NCI-H128 (cell line): Measurements from ENCODE around the gene FARP1.

ENCODE experiments used
- DNase-seq: peaks from one replicate; lab custom pipeline; 2025; ENCODE audit not compliant: unreplicated experiment; lab: John Stamatoyannopoulos, UW

The FARP1 gene

DNA sequence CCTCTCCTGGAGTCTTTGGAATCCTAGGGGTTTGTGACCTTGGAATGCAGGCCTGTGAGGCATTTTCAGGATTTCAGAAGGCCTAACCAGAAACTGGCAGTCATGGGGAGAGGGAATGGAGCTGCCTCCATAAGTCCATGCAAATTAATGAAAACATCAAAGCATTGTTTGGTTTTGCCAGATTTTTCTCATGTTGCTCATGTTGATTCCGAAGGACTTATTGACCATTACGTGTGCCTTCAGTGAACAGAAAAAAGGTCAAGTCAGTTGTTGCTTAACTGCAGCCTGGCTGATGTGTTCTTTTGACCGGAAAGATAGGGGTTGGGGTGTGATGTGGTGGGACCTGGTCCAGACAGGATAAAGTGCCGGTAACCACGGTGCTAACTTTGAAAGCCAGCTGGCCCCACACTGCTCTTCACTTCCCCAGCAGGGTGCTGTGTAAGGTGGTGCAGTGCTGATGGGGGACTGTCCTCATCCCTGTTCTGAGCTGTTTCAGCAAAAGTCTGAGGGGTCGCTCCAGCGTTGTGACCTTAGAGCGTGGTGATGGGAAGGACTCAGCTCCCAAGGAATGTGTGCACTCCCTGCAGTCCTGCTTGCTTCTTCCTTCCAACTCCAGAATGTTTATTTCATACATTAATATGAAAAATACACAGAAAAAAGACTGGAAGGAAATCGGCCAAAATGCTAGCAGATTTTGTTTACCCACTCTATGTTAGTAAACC lies 30.7 kb downstream of the FARP1 start:
- DNase-seq = no peak

DNA sequence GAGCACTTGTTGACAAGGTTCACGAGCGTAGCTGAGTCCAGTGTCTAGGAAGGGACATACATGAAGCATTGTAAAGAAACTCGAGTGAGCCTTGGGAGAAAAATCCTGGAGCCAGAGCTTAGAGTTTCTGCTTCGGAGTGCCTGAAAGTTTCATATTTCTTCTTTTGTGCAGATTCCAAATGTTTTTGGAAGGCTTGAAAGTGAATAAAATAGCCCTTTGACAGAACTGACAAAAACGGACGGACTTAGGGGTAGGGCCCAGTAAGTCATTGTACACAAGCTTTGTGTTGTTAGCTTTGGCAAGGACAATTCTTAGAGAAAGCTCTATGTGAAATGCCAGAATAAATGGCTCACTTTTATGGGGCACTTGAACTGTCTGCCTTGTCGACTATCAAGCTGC lies 31.4 kb downstream of the FARP1 start:
- DNase-seq = no peak

DNA sequence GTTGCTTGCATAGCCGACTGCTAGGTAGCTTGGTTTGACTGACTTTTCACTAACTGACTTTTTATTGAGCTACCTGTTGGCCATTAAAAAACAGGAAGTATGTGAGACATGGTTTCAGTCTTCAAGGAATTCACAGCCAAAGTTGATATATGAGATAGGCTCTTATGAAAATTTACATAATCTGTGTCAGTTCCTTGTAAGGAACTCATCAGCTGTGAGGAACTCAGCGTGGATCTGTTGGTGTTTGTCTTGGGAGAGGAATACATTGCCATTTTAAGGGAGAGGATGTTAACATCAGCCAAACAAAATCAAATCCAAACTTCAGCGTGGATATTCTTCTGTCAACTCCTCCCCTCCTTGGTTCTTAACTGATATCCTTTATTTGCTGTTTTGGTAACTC lies 32.1 kb downstream of the FARP1 start:
- DNase-seq = no peak

- DNase-seq = no peak
Measured at GRCh38 chr13:98175823-98176222, 32.9 kb downstream of the FARP1 start.

GRCh38 chr13:98176777-98177608 lies 34.1 kb downstream of the FARP1 start, which contains the start of gene RNF113B:
TSS of gene RNF113B (minus strand) at chr13:98177269. CDS start at chr13:98177236, 33 bp downstream.
- no peak for DNase-seq

DNA sequence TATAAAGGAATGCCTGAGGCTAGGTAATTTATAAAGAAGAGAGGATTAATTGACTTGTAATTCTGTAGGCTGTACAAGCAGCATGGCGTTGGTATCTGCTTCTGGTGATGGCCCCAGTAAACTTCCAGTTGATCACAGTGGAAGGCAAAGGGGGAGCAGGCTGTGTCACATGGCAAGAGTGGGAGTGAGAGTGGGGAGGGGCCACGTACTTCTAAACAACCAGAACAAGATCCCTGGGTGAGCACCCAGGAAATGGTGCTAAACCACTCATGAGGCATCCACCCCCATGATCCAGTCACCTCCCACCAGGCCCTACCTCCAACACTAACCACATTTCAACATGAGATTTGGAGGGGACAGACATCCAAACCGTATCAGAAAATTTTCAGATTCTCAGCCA lies 37.2 kb downstream of the FARP1 start:
- no peak for DNase-seq

DNA sequence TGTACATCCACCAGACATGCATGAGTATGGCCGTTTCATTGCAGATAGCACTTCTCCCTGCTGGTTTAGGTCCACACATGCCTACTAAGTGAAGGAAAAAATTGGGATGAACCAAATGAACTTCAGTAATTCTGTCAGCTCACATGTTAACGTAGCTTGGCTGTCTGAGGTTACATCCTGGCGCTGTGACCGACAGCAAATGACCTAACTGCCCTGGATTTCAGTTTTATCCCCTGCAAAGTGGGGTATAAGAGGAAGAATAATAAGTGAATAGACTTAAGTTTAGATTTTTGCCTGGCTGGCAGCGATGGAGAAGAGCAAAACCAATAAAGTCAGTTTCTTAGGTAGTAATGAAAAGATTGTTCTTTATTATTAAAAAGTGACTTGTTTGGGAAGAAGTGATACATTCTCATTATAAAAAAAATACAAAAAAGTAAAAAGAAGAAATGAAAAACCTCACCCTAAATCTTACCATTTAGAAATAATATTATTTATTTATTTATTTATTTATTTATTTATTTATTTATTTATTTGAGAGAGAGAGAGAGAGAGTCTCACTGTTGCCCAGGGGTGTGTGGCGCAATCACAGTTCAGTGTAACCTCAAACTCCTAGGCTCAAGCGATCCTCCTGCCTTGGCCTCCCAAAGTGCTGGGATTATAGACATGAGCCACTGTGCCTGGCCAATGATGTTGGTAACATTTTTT lies 38.4 kb downstream of the FARP1 start:
- DNase-seq = no peak

GRCh38 chr13:98182153-98182552 lies 39.3 kb downstream of the FARP1 start:
- DNase-seq = no peak

- no peak for DNase-seq
Measured at GRCh38 chr13:98182589-98182988, 39.7 kb downstream of the FARP1 start.

DNA sequence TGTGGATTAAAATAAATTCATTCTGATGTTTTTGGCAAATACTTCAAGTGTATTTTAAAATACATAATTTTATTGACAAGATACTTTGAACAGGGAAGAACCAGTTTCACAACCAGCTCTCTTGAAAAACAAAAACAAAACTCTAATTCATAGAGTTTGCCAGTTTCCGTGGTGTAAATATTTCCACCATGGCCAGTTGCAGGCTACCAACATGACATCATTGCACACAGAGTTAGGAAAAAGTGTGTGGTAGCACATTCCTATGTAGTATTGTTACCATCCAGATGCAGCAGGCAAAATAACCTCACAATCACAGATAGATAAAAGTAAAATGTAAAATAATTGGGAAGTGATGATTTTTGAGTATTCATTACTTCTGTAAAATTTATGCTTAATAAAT lies 41.9 kb downstream of the FARP1 start:
- no peak for DNase-seq

- DNase-seq = no peak
Measured at GRCh38 chr13:98187155-98187964, 44.5 kb downstream of the FARP1 start.

DNA sequence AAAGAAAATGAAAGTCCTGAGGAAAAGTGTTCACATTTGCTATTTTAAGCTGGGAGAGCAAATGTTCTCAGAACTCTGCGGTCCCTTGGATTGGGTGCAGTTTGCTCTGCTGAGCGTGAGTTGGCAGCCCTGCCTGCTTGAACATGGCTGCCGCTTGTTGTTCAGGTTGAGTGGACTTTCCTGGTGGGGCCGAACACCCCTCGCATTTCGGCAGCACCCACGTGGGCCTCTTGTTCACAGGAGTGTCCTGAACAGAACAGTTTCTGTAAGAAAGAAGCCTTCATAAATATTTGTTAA lies 45.0 kb downstream of the FARP1 start:
- DNase-seq = no peak

GRCh38 chr13:98188544-98189166 lies 45.8 kb downstream of the FARP1 start:
- DNase-seq = no peak

DNA sequence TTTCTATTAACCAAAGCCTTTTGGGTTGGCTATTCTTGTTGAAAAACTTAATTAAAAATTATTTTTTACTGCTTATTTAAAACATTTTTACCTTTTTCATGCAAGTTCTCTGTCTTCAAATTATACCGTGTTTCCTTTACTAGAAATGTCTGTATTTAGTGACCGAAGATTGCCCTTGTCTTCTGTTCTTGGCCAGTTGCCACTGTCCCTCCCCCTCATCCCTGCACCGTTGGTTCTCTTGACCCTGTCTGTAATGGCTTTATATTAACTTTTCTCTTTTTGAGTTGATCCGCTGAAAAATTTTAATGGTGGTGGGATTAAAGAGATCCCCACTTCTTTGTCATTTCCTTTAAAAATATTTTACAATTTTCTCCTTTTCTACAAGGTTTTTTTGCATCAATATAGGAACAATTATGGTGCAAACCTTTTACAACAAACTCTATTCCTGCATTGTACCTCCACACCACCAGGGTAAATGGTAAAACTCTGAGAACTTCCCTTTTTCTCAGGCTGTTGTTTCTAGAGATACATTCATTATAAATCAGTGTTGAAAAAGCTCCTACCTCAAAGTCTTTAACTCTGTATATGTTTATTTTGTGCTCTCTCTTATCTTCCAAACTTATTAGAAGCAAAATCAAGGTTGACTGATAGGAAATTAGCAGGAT lies 47.1 kb downstream of the FARP1 start:
- no peak for DNase-seq

DNA sequence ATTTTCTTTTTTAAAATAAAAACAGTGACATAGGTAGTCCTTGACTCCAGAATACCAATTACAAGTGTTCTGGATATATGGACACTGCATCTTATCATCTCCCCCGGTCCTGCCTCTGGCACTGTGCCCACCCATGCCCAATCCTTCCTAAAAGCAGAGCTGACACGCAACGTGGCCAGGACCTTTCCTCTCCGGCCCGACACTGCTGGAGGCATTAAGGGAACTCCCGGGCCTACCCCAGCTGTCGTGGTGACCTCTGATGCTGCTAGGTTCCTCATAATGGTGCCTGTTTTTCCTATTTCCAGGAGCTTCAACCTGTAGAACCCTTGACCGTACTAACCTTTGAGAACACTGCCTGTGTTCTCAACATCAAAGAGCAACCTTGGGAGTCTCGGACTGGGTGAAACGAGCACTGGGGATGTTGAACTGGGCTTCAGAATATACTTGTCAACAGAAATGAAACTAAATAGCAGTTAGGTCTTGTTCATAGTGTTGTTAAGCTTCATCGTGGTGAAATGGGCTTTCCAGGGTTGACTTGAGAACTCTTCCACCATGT lies 48.1 kb downstream of the FARP1 start:
- DNase-seq = no peak

DNA sequence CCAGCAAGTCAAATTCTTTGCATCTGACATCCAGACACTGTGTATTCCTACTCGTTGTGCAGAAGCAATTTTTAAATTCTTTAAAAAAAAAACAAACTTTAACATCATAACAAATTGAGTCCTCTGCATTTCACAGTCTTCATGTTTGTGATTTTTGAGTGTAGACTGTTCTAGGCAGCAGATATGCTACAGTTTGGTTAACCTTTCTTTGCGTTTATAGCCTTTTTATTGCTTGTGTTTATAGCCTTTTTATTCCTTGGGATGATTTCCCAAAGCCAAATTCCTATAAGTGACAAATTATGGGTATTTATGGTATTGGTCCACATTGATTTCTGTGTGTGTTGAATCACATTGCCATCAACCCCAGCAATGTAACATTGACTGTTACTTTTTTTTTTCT lies 49.1 kb downstream of the FARP1 start:
- DNase-seq = no peak

DNA sequence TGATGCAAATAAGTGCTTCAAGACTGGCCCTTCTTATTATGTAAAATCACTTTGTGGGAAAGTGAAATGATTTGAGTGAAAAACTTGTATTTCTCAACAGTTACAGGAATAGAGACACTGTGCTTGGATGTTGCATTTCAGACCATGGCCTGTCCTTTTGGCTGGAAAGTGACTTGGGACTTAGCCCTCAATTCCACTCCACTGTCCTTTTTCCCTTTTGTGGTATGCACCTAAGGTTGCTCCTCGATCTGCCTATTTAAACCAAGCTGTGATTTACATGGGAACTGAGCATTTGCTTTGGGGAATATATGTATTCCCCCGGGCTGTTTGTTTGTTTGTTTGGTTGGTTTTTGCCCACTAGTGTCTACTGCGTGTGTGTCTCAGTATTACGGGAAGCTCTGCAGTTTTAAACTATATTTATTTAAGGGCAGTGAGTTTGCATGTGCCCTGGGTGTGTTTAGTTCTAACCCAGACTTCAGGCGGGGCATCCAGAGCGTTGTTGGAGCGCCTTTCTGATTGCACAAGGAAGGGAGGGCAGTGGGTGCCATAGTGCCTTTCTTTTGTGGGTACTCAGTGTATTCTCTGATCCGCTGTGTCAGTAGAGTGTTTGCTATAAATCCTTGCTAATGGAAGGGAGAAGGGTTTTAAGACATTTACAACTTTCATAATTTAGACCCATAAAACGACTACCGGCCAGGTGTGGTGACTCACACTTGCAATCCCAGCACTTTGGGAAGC lies 52.3 kb downstream of the FARP1 start:
- DNase-seq = no peak

GRCh38 chr13:98198683-98199082 lies 55.8 kb downstream of the FARP1 start:
- DNase-seq = no peak

- DNase-seq = no peak
Measured at GRCh38 chr13:98199480-98199879, 56.6 kb downstream of the FARP1 start.
